ENCODE measurements around the gene ESD.

DNA sequence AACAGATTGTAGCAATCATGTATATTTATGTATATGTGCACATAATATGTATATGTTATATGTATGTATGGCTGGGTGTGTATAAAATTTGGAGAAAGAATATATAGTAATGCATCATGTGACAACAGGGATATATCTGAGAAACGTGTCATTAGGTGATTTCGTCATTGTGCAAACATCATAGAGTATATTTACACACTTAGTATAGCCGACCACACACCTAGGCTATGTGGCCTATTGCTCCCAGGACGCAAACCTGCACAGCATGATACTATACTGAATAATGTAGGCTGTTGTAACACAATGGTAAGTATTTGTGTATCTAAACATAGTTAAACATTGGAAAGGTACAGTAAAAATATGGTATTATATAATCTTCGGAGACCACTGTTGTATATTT lies 43.8 kb downstream of the ESD start:
- no peak for TF ChIP-seq TBL1XR1 (IDR thresholded peaks at IDR 0.05; ENCODE audit: low read depth, low read length)
- TF ChIP-seq, protein P1, sequence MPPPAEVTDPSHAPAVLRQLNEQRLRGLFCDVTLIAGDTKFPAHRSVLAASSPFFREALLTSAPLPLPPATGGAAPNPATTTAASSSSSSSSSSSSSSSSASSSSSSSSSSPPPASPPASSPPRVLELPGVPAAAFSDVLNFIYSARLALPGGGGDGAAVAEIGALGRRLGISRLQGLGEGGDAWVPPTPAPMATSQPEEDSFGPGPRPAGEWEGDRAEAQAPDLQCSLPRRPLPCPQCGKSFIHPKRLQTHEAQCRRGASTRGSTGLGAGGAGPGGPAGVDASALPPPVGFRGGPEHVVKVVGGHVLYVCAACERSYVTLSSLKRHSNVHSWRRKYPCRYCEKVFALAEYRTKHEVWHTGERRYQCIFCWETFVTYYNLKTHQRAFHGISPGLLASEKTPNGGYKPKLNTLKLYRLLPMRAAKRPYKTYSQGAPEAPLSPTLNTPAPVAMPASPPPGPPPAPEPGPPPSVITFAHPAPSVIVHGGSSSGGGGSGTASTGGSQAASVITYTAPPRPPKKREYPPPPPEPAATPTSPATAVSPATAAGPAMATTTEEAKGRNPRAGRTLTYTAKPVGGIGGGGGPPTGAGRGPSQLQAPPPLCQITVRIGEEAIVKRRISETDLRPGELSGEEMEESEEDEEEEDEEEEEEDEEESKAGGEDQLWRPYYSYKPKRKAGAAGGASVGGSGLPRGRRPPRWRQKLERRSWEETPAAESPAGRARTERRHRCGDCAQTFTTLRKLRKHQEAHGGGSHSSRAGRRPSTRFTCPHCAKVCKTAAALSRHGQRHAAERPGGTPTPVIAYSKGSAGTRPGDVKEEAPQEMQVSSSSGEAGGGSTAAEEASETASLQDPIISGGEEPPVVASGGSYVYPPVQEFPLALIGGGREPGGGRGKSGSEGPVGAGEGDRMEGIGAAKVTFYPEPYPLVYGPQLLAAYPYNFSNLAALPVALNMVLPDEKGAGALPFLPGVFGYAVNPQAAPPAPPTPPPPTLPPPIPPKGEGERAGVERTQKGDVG (CRISPR knock-in tag; IDR thresholded peaks at IDR 0.05), result no peak
- no peak for TF ChIP-seq ZNF274 (IDR thresholded peaks at IDR 0.05; ENCODE audit: insufficient read depth, insufficient read length)
- TF ChIP-seq SRF (IDR thresholded peaks at IDR 0.05; ENCODE audit: low read depth in 2 of 2, low read length in 2 of 2), result no peak
- TF ChIP-seq, protein P2, sequence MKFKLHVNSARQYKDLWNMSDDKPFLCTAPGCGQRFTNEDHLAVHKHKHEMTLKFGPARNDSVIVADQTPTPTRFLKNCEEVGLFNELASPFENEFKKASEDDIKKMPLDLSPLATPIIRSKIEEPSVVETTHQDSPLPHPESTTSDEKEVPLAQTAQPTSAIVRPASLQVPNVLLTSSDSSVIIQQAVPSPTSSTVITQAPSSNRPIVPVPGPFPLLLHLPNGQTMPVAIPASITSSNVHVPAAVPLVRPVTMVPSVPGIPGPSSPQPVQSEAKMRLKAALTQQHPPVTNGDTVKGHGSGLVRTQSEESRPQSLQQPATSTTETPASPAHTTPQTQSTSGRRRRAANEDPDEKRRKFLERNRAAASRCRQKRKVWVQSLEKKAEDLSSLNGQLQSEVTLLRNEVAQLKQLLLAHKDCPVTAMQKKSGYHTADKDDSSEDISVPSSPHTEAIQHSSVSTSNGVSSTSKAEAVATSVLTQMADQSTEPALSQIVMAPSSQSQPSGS (IDR thresholded peaks at IDR 0.05; ENCODE audit: low read length), result no peak
- TF ChIP-seq MYC (IDR thresholded peaks at IDR 0.05; ENCODE audit: insufficient read depth, insufficient read length, insufficient replicate concordance, low read length, severe bottlenecking), result no peak
- TF ChIP-seq, protein P3, sequence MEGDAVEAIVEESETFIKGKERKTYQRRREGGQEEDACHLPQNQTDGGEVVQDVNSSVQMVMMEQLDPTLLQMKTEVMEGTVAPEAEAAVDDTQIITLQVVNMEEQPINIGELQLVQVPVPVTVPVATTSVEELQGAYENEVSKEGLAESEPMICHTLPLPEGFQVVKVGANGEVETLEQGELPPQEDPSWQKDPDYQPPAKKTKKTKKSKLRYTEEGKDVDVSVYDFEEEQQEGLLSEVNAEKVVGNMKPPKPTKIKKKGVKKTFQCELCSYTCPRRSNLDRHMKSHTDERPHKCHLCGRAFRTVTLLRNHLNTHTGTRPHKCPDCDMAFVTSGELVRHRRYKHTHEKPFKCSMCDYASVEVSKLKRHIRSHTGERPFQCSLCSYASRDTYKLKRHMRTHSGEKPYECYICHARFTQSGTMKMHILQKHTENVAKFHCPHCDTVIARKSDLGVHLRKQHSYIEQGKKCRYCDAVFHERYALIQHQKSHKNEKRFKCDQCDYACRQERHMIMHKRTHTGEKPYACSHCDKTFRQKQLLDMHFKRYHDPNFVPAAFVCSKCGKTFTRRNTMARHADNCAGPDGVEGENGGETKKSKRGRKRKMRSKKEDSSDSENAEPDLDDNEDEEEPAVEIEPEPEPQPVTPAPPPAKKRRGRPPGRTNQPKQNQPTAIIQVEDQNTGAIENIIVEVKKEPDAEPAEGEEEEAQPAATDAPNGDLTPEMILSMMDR (IDR thresholded peaks at IDR 0.05 in 2 of 3, conservative IDR thresholded peaks at IDR 0.05 in 1 of 3; ENCODE audit: control insufficient read depth in 2 of 3, extremely low read depth in 1 of 3, insufficient read depth in 1 of 3, low read depth in 3 of 3, low read length in 3 of 3), result no peak
- no peak for TF ChIP-seq FOXK2 (IDR thresholded peaks at IDR 0.05)
- TF ChIP-seq, protein P4, sequence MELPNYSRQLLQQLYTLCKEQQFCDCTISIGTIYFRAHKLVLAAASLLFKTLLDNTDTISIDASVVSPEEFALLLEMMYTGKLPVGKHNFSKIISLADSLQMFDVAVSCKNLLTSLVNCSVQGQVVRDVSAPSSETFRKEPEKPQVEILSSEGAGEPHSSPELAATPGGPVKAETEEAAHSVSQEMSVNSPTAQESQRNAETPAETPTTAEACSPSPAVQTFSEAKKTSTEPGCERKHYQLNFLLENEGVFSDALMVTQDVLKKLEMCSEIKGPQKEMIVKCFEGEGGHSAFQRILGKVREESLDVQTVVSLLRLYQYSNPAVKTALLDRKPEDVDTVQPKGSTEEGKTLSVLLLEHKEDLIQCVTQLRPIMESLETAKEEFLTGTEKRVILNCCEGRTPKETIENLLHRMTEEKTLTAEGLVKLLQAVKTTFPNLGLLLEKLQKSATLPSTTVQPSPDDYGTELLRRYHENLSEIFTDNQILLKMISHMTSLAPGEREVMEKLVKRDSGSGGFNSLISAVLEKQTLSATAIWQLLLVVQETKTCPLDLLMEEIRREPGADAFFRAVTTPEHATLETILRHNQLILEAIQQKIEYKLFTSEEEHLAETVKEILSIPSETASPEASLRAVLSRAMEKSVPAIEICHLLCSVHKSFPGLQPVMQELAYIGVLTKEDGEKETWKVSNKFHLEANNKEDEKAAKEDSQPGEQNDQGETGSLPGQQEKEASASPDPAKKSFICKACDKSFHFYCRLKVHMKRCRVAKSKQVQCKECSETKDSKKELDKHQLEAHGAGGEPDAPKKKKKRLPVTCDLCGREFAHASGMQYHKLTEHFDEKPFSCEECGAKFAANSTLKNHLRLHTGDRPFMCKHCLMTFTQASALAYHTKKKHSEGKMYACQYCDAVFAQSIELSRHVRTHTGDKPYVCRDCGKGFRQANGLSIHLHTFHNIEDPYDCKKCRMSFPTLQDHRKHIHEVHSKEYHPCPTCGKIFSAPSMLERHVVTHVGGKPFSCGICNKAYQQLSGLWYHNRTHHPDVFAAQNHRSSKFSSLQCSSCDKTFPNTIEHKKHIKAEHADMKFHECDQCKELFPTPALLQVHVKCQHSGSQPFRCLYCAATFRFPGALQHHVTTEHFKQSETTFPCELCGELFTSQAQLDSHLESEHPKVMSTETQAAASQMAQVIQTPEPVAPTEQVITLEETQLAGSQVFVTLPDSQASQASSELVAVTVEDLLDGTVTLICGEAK (IDR thresholded peaks at IDR 0.05; ENCODE audit: borderline replicate concordance), result no peak
- no peak for TF ChIP-seq MEF2A (IDR thresholded peaks at IDR 0.05; ENCODE audit: insufficient read depth, low read depth, low read length)
- TF ChIP-seq, protein P5, sequence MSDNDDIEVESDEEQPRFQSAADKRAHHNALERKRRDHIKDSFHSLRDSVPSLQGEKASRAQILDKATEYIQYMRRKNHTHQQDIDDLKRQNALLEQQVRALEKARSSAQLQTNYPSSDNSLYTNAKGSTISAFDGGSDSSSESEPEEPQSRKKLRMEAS (IDR thresholded peaks at IDR 0.05; ENCODE audit: low read depth, low read length), result no peak
